SK-N-SH (cell line): ENCODE data around the gene CALD1. TPM values are rescaled to one million over a fixed set of nuclear protein-coding genes. Genes with fewer than 3 reads are reported as not detected.
A peak's percentile ranks its signal among the peaks of the same experiment; 100 is the strongest.

Source experiments
- CTCF ChIA-PET: fragments of 300-600, 350-600 bp; formaldehyde crosslinking; extraction: SDS; loops from one replicate; lab custom pipeline; 2021; lab: Yijun Ruan, JAX
- POLR2A ChIA-PET: fragments of 350-600 bp; sonication (Branson Sonifier 250); formaldehyde crosslinking; extraction: SDS; loops from one replicate; lab custom pipeline; 2020; ENCODE audit warnings: antibody characterized with exemption, inconsistent platforms; lab: Yijun Ruan, JAX
- DNase-seq: peaks from one replicate; pipeline ENCODE4 v3.0.0; 2012
- H2AFZ ChIP-seq: fragments of 200-600 bp; sonication (generic); 2 replicates; pipeline ENCODE4 v1.8.1; 2016; ENCODE audit warnings: antibody characterized with exemption, mild to moderate bottlenecking, low read depth
- H3F3A ChIP-seq: fragments of 200-600 bp; sonication (generic); replicated peaks from 2 replicates; pipeline ENCODE3; 2016; ENCODE audit warnings: antibody characterized with exemption, mild to moderate bottlenecking; ENCODE audit not compliant: insufficient read depth
- H3K27ac ChIP-seq, 2 experiments: fragments of 200-500 bp in 1 of 2; fragments of 200-600 bp in 1 of 2; sonication (Bioruptor generic) in 1 of 2; sonication (generic), shearing (Covaris generic) in 1 of 2; 2 replicates each; pipeline versions ENCODE4 v1.5.1 to v1.6.1; 2014 to 2016; ENCODE audit warnings: low read depth in 2 of 2, inconsistent platforms in 1 of 2, low read length in 1 of 2, mild to moderate bottlenecking in 1 of 2, mixed read lengths in 1 of 2
- H3K27me3 ChIP-seq: fragments of 200-600 bp; sonication (generic), shearing (Covaris generic); 2 replicates; pipeline ENCODE4 v1.6.1; 2016; ENCODE audit warnings: mixed run types; ENCODE audit not compliant: insufficient read depth
- H3K36me3 ChIP-seq, 2 experiments: fragments of 200-500 bp in 1 of 2; fragments of 200-600 bp in 1 of 2; sonication (Bioruptor generic) in 1 of 2; sonication (generic) in 1 of 2; replicated peaks in 1 of 2; 2 replicates each; pipeline versions ENCODE3 to v1.5.1; 2014 to 2016; ENCODE audit warnings: low read length in 1 of 2, mild to moderate bottlenecking in 1 of 2; ENCODE audit not compliant: insufficient read depth in 2 of 2, control insufficient read depth in 1 of 2
- H3K4me1 ChIP-seq, 2 experiments: fragments of 200-500 bp in 1 of 2; fragments of 200-600 bp in 1 of 2; sonication (Bioruptor generic) in 1 of 2; sonication (generic), shearing (Covaris generic) in 1 of 2; 2 replicates each; pipeline versions ENCODE4 v1.5.1 to v1.6.1; 2014 to 2016; ENCODE audit warnings: low read depth in 1 of 2, low read length in 1 of 2, mixed run types in 1 of 2; ENCODE audit not compliant: insufficient read depth in 2 of 2, control insufficient read depth in 1 of 2
- H3K4me2 ChIP-seq: fragments of 200-600 bp; sonication (generic), shearing (Covaris generic); 2 replicates; pipeline ENCODE4 v1.6.1; 2017; ENCODE audit warnings: mixed run types
- H3K4me3 ChIP-seq, 2 experiments: fragments of 200-500 bp in 1 of 2; fragments of 200-600 bp in 1 of 2; sonication (Bioruptor generic) in 1 of 2; sonication (generic), shearing (Covaris generic) in 1 of 2; 2 replicates each; pipeline versions ENCODE4 v1.5.1 to v1.8.1; 2014 to 2016; ENCODE audit warnings: low read depth in 2 of 2, inconsistent platforms in 1 of 2, low read length in 1 of 2, mild to moderate bottlenecking in 1 of 2, mixed read lengths in 1 of 2, moderate library complexity in 1 of 2
- H3K79me2 ChIP-seq: fragments of 200-600 bp; sonication (generic); 2 replicates; pipeline ENCODE4 v1.8.1; 2017; ENCODE audit warnings: mild to moderate bottlenecking; ENCODE audit not compliant: insufficient read depth
- H3K9ac ChIP-seq: fragments of 200-600 bp; sonication (generic); 2 replicates; pipeline ENCODE4 v1.6.1; 2017; ENCODE audit warnings: mixed run types
- H3K9me2 ChIP-seq: fragments of 200-600 bp; sonication (generic); 2 replicates; pipeline ENCODE4 v1.6.1; 2017; ENCODE audit warnings: mixed run types
- H3K9me3 ChIP-seq: fragments of 200-600 bp; sonication (generic); 2 replicates; pipeline ENCODE4 v1.6.1; 2017; ENCODE audit warnings: mixed run types, mild to moderate bottlenecking, moderate library complexity
- H4K20me1 ChIP-seq: fragments of 200-600 bp; sonication (generic); 2 replicates; pipeline ENCODE4 v1.6.1; 2017; ENCODE audit warnings: mild to moderate bottlenecking, mixed run types; ENCODE audit not compliant: insufficient read depth
- EZH2phosphoT487 ChIP-seq: fragments of 200-600 bp; sonication (generic); IDR thresholded peaks from 2 replicates; pipeline ENCODE4 v1.6.1; 2017; ENCODE audit warnings: low read depth, mixed run types, mild to moderate bottlenecking, antibody characterized with exemption, moderate library complexity, borderline replicate concordance
- FOSL2 ChIP-seq: IDR thresholded peaks from 2 replicates; pipeline ENCODE4 v1.4.0; 2012; ENCODE audit warnings: low read depth, mild to moderate bottlenecking, moderate library complexity, borderline replicate concordance
- GABPA ChIP-seq: IDR thresholded peaks from 2 replicates; pipeline ENCODE4 v1.4.0; 2012; ENCODE audit warnings: low read depth, mild to moderate bottlenecking
- JUND ChIP-seq: IDR thresholded peaks from 2 replicates; pipeline ENCODE4 v1.4.0; 2012
- NFIC ChIP-seq: IDR thresholded peaks from 2 replicates; pipeline ENCODE4 v1.4.0; 2012; ENCODE audit warnings: borderline replicate concordance
- PBX3 ChIP-seq: IDR thresholded peaks from 2 replicates; pipeline ENCODE4; 2012
- POLR2AphosphoS5 ChIP-seq: IDR thresholded peaks from 2 replicates; pipeline ENCODE4 v1.6.1; 2012; ENCODE audit warnings: low read depth, low read length
- SMC3 ChIP-seq: IDR thresholded peaks from 2 replicates; pipeline ENCODE4 v1.6.1; 2012; ENCODE audit warnings: low read depth, low read length, improper control_type of control experiment
- TCF12 ChIP-seq: IDR thresholded peaks from 2 replicates; pipeline ENCODE4 v1.4.0; 2012
- WGBS: methylation state at CpG from one replicate; pipeline ENCODE4 v1.1.6; 2017; ENCODE audit warnings: low lambda C conversion rate; 5-methylcytosine and 5-hydroxymethylcytosine counted together
- polyA plus RNA-seq, 3 experiments: library from polyadenylated mRNA; depleted of rRNA; stranded (reverse); fragments of >200 nt; gene quantifications; 2 replicates each; pipeline ENCODE4 v1.2.3, GENCODE V29; 2012
- TF ChIP-seq, protein P1 (sequence below): IDR thresholded peaks from 2 replicates; pipeline ENCODE4 v1.6.1; 2012; ENCODE audit warnings: mild to moderate bottlenecking, low read depth, low read length, moderate library complexity
- TF ChIP-seq, protein P2 (sequence below): fragments of 150-350 bp; IDR thresholded peaks from 2 replicates; pipeline ENCODE4 v1.6.1; 2016; ENCODE audit warnings: mild to moderate bottlenecking, low read depth, low read length

CALD1 gene
- polyA plus RNA-seq, 1 of the 3 experiments (the other 2 are of a cell fraction): 299 TPM

DNA sequence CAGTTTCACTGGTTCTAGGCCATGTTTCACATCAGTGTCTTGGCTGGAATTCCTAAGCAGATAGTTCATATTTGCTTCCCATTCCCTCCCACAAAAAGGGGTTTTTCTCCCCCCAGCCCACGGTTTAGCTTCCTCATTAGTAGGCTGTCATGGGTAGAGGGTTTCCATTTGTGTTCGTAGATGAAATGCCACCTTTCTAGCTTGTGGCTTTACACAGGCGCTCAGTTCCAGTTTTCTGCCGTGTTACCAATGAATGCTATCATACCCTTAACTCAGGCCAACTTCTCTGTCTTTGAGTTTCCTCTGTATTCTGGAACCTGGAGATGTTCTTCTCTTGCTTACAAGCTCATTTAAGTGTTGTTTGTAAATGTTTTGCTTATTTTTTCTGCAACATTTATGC, 26.8 kb downstream of the CALD1 start:
- H3K4me1 ChIP-seq: peaks cover under 1 to 21% of the 10 kb centered on the region in 2 experiments; a peak in 3 of 4 replicates
- H3K79me2 ChIP-seq: peaks cover 100% of the 10 kb centered on the region
- no peaks in the 10 kb centered on the region for H3K9me2 ChIP-seq
- H4K20me1 ChIP-seq: peaks cover 8% of the 10 kb centered on the region
- H3K9me3 ChIP-seq: no peaks in the 10 kb centered on the region
- H3K4me3 ChIP-seq: no peak overlapping the region
- ChIA-PET POLR2A (no interaction called here), CTCF (interaction anchor here (0.7 to 1.1 kb wide), 2 partner anchors 16 to 43 kb away, joined by 3 read pairs; no protein-coding TSS in a partner anchor)
- DNase-seq: no peak
- no peak overlapping the region; a peak in 1 of 4 replicates for H3K27ac ChIP-seq
- no peak for TF ChIP-seq JUND
- TF ChIP-seq PBX3: no peak
- no peak for TF ChIP-seq POLR2AphosphoS5
- no peak for TF ChIP-seq SMC3
- TF ChIP-seq, protein P1, sequence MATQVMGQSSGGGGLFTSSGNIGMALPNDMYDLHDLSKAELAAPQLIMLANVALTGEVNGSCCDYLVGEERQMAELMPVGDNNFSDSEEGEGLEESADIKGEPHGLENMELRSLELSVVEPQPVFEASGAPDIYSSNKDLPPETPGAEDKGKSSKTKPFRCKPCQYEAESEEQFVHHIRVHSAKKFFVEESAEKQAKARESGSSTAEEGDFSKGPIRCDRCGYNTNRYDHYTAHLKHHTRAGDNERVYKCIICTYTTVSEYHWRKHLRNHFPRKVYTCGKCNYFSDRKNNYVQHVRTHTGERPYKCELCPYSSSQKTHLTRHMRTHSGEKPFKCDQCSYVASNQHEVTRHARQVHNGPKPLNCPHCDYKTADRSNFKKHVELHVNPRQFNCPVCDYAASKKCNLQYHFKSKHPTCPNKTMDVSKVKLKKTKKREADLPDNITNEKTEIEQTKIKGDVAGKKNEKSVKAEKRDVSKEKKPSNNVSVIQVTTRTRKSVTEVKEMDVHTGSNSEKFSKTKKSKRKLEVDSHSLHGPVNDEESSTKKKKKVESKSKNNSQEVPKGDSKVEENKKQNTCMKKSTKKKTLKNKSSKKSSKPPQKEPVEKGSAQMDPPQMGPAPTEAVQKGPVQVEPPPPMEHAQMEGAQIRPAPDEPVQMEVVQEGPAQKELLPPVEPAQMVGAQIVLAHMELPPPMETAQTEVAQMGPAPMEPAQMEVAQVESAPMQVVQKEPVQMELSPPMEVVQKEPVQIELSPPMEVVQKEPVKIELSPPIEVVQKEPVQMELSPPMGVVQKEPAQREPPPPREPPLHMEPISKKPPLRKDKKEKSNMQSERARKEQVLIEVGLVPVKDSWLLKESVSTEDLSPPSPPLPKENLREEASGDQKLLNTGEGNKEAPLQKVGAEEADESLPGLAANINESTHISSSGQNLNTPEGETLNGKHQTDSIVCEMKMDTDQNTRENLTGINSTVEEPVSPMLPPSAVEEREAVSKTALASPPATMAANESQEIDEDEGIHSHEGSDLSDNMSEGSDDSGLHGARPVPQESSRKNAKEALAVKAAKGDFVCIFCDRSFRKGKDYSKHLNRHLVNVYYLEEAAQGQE: no peak
- no peak for TF ChIP-seq GABPA
- TF ChIP-seq TCF12: no peak
- no peak for TF ChIP-seq NFIC
- no peak for TF ChIP-seq EZH2phosphoT487
- no peak for TF ChIP-seq FOSL2
- peaks cover 57% of the 10 kb centered on the region for H3F3A ChIP-seq
- no peak overlapping the region for H3K4me2 ChIP-seq
- no peaks in the 10 kb centered on the region for H3K27me3 ChIP-seq
- 93% methylated on average over 4 of the region's 4 CpGs for WGBS
- H2AFZ ChIP-seq: no peak overlapping the region
- H3K9ac ChIP-seq: no peak overlapping the region
- peaks cover 23 to 72% of the 10 kb centered on the region in 2 experiments for H3K36me3 ChIP-seq

GRCh38 chr7:134809616-134810015, 30.2 kb downstream of the CALD1 start:
- Histone ChIP-seq H3K4me1 (peaks cover 5 to 39% of the 10 kb centered on the region in 2 experiments), H3K79me2 (peaks cover 100% of the 10 kb centered on the region), H3K27ac (peak overlapping the region; percentile 13 to 40; a peak in 2 of 4 replicates), H3K9me2 (no peaks in the 10 kb centered on the region), H3K4me3 (no peak overlapping the region), H3K9ac (no peak overlapping the region), H2AFZ (no peak overlapping the region), H3K9me3 (no peaks in the 10 kb centered on the region), H3F3A (peaks cover 35% of the 10 kb centered on the region), H3K4me2 (no peak overlapping the region), H3K27me3 (no peaks in the 10 kb centered on the region), H3K36me3 (peaks cover 23 to 57% of the 10 kb centered on the region in 2 experiments), H4K20me1 (peaks cover 3% of the 10 kb centered on the region)
- no peak for DNase-seq
- 82% methylated on average over 1 of the region's 1 CpG for WGBS
- CTCF ChIA-PET: interaction anchor here (0.7 kb wide), 1 partner anchor 27 kb away, joined by 3 read pairs; no protein-coding TSS in a partner anchor
- POLR2A ChIA-PET: no interaction called here
- TF ChIP-seq PBX3 (peak; percentile 13; the same call in 1 of the 2 replicates), TCF12 (peak; percentile 10; the same call in 1 of the 2 replicates)
- TF ChIP-seq, protein P2, sequence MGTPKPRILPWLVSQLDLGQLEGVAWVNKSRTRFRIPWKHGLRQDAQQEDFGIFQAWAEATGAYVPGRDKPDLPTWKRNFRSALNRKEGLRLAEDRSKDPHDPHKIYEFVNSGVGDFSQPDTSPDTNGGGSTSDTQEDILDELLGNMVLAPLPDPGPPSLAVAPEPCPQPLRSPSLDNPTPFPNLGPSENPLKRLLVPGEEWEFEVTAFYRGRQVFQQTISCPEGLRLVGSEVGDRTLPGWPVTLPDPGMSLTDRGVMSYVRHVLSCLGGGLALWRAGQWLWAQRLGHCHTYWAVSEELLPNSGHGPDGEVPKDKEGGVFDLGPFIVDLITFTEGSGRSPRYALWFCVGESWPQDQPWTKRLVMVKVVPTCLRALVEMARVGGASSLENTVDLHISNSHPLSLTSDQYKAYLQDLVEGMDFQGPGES: no peak
